H1 (cell line): ENCODE data around the gene PABPN1.

Experiments
- ASH2L ChIP-seq: fragments of 200-600, 300-600 bp; sonication (generic); IDR thresholded peaks from one replicate; pipeline ENCODE4 v1.7.1; 2017; ENCODE audit warnings: low read length
- BRCA1 ChIP-seq: IDR thresholded peaks from 2 replicates; pipeline ENCODE4 v1.6.1; 2012; ENCODE audit warnings: low read depth, low read length, improper control_type of control experiment
- EP300 ChIP-seq, 2 experiments: IDR thresholded peaks; 1 replicate in 1 of 2; 2 replicates in 1 of 2; pipeline ENCODE4 v1.6.1; 2011 to 2012; ENCODE audit warnings: low read depth in 2 of 2, low read length in 2 of 2, mild to moderate bottlenecking in 2 of 2, borderline replicate concordance in 1 of 2, inconsistent platforms in 1 of 2, moderate library complexity in 1 of 2
- EZH2 ChIP-seq: fragments of 200-600 bp; sonication (generic); IDR thresholded peaks from 2 replicates; pipeline ENCODE4 v1.7.1; 2012; ENCODE audit warnings: low read depth, mild to moderate bottlenecking, moderate library complexity, low read length, inconsistent platforms; ENCODE audit not compliant: severe bottlenecking
- PHF8 ChIP-seq: fragments of 200-600 bp; sonication (generic); conservative IDR thresholded peaks from 2 replicates; pipeline ENCODE4 v1.7.1; 2012; ENCODE audit warnings: low read depth, mild to moderate bottlenecking, inconsistent platforms, low read length, moderate library complexity
- POLR2A ChIP-seq, 2 experiments: IDR thresholded peaks; 1 replicate in 1 of 2; 2 replicates in 1 of 2; pipeline ENCODE4 v1.6.1; 2011; ENCODE audit warnings: low read depth in 2 of 2, low read length in 2 of 2, mild to moderate bottlenecking in 2 of 2; ENCODE audit errors: control extremely low read depth in 1 of 2
- POLR2AphosphoS5 ChIP-seq: IDR thresholded peaks from 2 replicates; pipeline ENCODE4 v1.6.1; 2011; ENCODE audit warnings: low read depth, low read length
- RFX5 ChIP-seq: IDR thresholded peaks from 2 replicates; pipeline ENCODE4 v1.6.1; 2011; ENCODE audit warnings: low read depth, low read length, improper control_type of control experiment, borderline replicate concordance
- SIN3A ChIP-seq, 2 experiments: IDR thresholded peaks in 1 of 2; conservative IDR thresholded peaks in 1 of 2; 2 replicates each; pipeline ENCODE4 v1.6.1; 2011 to 2012; ENCODE audit warnings: low read length in 2 of 2, improper control_type of control experiment in 1 of 2, low read depth in 1 of 2, mild to moderate bottlenecking in 1 of 2
- SP2 ChIP-seq: IDR thresholded peaks from 2 replicates; pipeline ENCODE4 v1.6.1; 2012; ENCODE audit warnings: mild to moderate bottlenecking, low read length, inconsistent platforms
- TBP ChIP-seq: IDR thresholded peaks from 2 replicates; pipeline ENCODE4 v1.6.1; 2011; ENCODE audit warnings: low read depth, low read length, improper control_type of control experiment
- TF ChIP-seq, protein P1 (sequence below), 3 experiments: IDR thresholded peaks; 1 replicate in 2 of 3; 2 replicates in 1 of 3; pipeline versions ENCODE4 v1.5.1 to v1.6.1; 2011; ENCODE audit warnings: low read length in 3 of 3, mild to moderate bottlenecking in 3 of 3, inconsistent platforms in 2 of 3, low read depth in 1 of 3, moderate library complexity in 1 of 3; ENCODE audit not compliant: insufficient read depth in 1 of 3; ENCODE audit errors: control extremely low read depth in 1 of 3
- TF ChIP-seq, protein P2 (sequence below): IDR thresholded peaks from 2 replicates; pipeline ENCODE4 v1.6.1; 2011; ENCODE audit warnings: low read depth, mild to moderate bottlenecking, low read length; ENCODE audit not compliant: insufficient read depth

DNA sequence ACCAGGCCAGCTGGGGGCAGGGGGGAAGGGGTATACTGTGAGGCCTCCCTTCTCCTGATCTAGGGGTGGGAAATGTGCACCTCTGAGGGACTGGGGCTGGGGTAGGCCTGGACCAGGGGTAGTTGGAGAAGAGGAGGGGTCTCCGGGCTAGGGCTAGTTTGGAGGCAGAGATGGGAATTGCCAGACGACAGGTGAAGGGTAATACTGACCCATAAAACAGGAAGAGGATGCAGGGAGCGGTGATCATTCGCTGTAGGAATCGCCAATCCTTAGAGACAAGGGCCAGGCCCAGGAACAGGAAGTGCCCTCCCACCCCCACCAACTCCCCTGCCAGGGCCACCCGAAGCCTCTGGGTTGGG, 27.0 kb downstream of the PABPN1 start:
- TF ChIP-seq, protein P1, sequence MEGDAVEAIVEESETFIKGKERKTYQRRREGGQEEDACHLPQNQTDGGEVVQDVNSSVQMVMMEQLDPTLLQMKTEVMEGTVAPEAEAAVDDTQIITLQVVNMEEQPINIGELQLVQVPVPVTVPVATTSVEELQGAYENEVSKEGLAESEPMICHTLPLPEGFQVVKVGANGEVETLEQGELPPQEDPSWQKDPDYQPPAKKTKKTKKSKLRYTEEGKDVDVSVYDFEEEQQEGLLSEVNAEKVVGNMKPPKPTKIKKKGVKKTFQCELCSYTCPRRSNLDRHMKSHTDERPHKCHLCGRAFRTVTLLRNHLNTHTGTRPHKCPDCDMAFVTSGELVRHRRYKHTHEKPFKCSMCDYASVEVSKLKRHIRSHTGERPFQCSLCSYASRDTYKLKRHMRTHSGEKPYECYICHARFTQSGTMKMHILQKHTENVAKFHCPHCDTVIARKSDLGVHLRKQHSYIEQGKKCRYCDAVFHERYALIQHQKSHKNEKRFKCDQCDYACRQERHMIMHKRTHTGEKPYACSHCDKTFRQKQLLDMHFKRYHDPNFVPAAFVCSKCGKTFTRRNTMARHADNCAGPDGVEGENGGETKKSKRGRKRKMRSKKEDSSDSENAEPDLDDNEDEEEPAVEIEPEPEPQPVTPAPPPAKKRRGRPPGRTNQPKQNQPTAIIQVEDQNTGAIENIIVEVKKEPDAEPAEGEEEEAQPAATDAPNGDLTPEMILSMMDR (IDR thresholded peaks at IDR 0.05; ENCODE audit: control extremely low read depth in 1 of 3, insufficient read depth in 1 of 3, low read depth in 1 of 3, low read length in 3 of 3) = no peak
- TF ChIP-seq SP2 = no peak
- TF ChIP-seq EZH2 = no peak
- TF ChIP-seq SIN3A (conservative IDR thresholded peaks at IDR 0.05 in 1 of 2, IDR thresholded peaks at IDR 0.05 in 1 of 2; ENCODE audit: low read depth in 1 of 2, low read length in 2 of 2) = no peak
- no peak for TF ChIP-seq PHF8
- TF ChIP-seq TBP = no peak
- TF ChIP-seq POLR2A (IDR thresholded peaks at IDR 0.05; ENCODE audit: control extremely low read depth in 1 of 2, low read depth in 2 of 2, low read length in 2 of 2) = no peak
- TF ChIP-seq EP300 (IDR thresholded peaks at IDR 0.05; ENCODE audit: borderline replicate concordance in 1 of 2, low read depth in 2 of 2, low read length in 2 of 2) = no peak
- TF ChIP-seq RFX5 = no peak
- TF ChIP-seq POLR2AphosphoS5 = no peak
- no peak for TF ChIP-seq BRCA1
- TF ChIP-seq, protein P2, sequence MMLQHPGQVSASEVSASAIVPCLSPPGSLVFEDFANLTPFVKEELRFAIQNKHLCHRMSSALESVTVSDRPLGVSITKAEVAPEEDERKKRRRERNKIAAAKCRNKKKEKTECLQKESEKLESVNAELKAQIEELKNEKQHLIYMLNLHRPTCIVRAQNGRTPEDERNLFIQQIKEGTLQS = no peak
- TF ChIP-seq ASH2L = no peak
